Colonic mucosa (tissue), 4 donors: ENCODE data around the gene CERS5. TPM values are rescaled to one million over a fixed set of nuclear protein-coding genes. Genes with fewer than 3 reads are reported as not detected.

Experiments used
- DNase-seq: peaks from one replicate; pipeline ENCODE4 v3.0.0-alpha.2; 2020
- H3K27ac ChIP-seq: fragments of 200-600 bp; one replicate; pipeline ENCODE4 v1.8.0; 2021
- H3K27me3 ChIP-seq: fragments of 200-600 bp; one replicate; pipeline ENCODE4 v1.8.0; 2021
- H3K36me3 ChIP-seq: fragments of 200-600 bp; one replicate; pipeline ENCODE4 v1.8.0; 2021
- H3K4me1 ChIP-seq: fragments of 200-600 bp; one replicate; pipeline ENCODE4 v1.8.0; 2021; ENCODE audit warnings: mild to moderate bottlenecking
- H3K4me3 ChIP-seq: fragments of 200-600 bp; one replicate; pipeline ENCODE4 v1.8.0; 2021
- H3K9ac ChIP-seq, 2 donors: one replicate each; pipeline ENCODE4 v1.7.0; 2013; ENCODE audit warnings: control low read depth in 2 of 2, low read depth in 2 of 2, low read length in 2 of 2
- H3K9me3 ChIP-seq: fragments of 200-600 bp; one replicate; pipeline ENCODE4 v1.8.0; 2021
- intact Hi-C: fragments of 100-400 bp; cut with DNase I; formaldehyde crosslinking; loops from one replicate; pipeline ENCODE4 v1.14.1; 2022
- total RNA-seq, 2 donors: library from RNA; stranded (reverse); fragmentation: NEBNext Ultra II Directional in 1 of 2; extraction: Animal tissue kit (Norgen Biotek cat#: 25700) in 1 of 2; gene quantifications; one replicate each; pipeline ENCODE4 v1.2.1, GENCODE V29; 2021
- TF ChIP-seq, protein P1 (sequence below): fragments of 200-600 bp; IDR thresholded peaks from one replicate; pipeline ENCODE4 v1.8.0; 2022; ENCODE audit warnings: antibody characterized with exemption, mild to moderate bottlenecking
- donor health status: healthy.
- donor health status: DM: no; HTN: no; CAD: no.
- donor health status: DM: no; HTN: no; CAD: no.

The CERS5 gene
- total RNA-seq, 2 donors from 2014 or later: 17.6 to 19.4 TPM

DNA sequence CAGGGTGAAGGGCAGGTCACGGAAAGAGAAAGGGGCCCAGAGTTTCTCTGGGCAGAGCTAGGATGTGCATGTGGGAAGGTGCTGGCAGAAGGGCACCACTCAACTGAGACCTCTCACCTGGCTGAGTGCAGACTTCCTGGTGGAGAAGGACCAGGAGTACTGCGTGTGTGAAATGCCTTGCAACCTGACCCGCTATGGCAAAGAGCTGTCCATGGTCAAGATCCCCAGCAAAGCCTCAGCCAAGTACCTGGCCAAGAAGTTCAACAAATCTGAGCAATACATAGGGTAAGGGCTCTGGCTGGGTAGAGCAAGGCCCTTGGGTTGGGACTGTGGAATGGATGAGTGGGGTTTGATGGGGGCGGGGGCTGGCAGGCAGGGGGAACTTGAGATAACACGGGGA is 87.4 kb downstream of the CERS5 start:
- H3K9me3 ChIP-seq: no peaks in the 10 kb centered on the region
- H3K9ac ChIP-seq: no peak overlapping the region
- intact Hi-C loops: loop anchor here (5.0 to 10.0 kb wide), 2 partner anchors 98 to 235 kb away; no protein-coding TSS in a partner anchor
- no peak overlapping the region for H3K4me3 ChIP-seq
- no peaks in the 10 kb centered on the region for H3K4me1 ChIP-seq
- no peak overlapping the region for H3K27ac ChIP-seq
- TF ChIP-seq, protein P1, sequence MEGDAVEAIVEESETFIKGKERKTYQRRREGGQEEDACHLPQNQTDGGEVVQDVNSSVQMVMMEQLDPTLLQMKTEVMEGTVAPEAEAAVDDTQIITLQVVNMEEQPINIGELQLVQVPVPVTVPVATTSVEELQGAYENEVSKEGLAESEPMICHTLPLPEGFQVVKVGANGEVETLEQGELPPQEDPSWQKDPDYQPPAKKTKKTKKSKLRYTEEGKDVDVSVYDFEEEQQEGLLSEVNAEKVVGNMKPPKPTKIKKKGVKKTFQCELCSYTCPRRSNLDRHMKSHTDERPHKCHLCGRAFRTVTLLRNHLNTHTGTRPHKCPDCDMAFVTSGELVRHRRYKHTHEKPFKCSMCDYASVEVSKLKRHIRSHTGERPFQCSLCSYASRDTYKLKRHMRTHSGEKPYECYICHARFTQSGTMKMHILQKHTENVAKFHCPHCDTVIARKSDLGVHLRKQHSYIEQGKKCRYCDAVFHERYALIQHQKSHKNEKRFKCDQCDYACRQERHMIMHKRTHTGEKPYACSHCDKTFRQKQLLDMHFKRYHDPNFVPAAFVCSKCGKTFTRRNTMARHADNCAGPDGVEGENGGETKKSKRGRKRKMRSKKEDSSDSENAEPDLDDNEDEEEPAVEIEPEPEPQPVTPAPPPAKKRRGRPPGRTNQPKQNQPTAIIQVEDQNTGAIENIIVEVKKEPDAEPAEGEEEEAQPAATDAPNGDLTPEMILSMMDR: no peak
- no peak for DNase-seq
- H3K36me3 ChIP-seq: no peaks in the 10 kb centered on the region
- H3K27me3 ChIP-seq: no peaks in the 10 kb centered on the region

Other genes with a start within 250 kb of the CERS5 start
- not detected for gene AQP2, start 216.6 kb downstream of the CERS5 start, total RNA-seq
- not detected for gene AQP5, start 205.5 kb downstream of the CERS5 start, total RNA-seq
- gene AQP6, start 194.4 kb downstream of the CERS5 start, total RNA-seq: not detected
- 10 to 100 TPM; 36.2 to 83.8 TPM for gene RACGAP1, start 141.9 kb downstream of the CERS5 start, total RNA-seq
- gene ASIC1, start 109.8 kb downstream of the CERS5 start, total RNA-seq: 1 to 10 TPM; 1.0 to 1.1 TPM
- 10 to 100 TPM; 30.6 to 43.9 TPM for gene SMARCD1, start 82.0 kb downstream of the CERS5 start, total RNA-seq
- gene GPD1, start 63.4 kb downstream of the CERS5 start, total RNA-seq: 1 to 10 TPM; 2.1 to 3.4 TPM
- gene COX14, start 55.1 kb downstream of the CERS5 start, total RNA-seq: 10 to 100 TPM; 74.4 to 86.8 TPM
- 100 to 1,000 TPM; 228 to 385 TPM for gene LIMA1, start 116.2 kb upstream of the CERS5 start, total RNA-seq
- not detected for gene FAM186A, start 229.2 kb upstream of the CERS5 start, total RNA-seq
- gene LARP4, start 233.5 kb upstream of the CERS5 start, total RNA-seq: 10 to 100 TPM; 53.3 to 53.8 TPM